GM04503 (cell line): ENCODE data around the gene TMPRSS11D.

Source experiments
- DNase-seq: peaks from one replicate; pipeline ENCODE4 v3.0.0-alpha.2; 2012; ENCODE audit warnings: low read depth

The TMPRSS11D gene

DNA sequence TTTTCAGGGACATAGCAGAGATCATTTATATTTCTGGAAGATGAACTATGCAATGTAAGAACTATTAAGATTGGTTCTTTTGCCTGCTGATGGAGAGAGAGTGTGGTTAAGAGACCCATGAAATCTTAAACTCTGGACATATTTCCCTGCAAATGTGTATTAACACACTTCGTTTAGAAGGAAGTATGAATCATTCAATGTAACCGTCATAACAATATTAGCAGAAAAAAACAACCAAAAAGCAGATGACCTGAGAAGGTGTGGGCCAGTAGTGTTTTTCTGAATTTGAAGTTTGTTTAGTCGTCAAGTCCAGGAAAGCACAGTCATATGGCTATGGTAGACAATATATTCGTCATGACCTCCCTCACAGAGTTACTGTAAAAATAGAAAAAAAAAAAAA lies 2.5 kb upstream of the TMPRSS11D start:
- DNase-seq, result no peak

- peak; percentile 66 for DNase-seq
These were observed 2.0 kb upstream of the TMPRSS11D start for GRCh38 chr4:67885762-67886161.

DNA sequence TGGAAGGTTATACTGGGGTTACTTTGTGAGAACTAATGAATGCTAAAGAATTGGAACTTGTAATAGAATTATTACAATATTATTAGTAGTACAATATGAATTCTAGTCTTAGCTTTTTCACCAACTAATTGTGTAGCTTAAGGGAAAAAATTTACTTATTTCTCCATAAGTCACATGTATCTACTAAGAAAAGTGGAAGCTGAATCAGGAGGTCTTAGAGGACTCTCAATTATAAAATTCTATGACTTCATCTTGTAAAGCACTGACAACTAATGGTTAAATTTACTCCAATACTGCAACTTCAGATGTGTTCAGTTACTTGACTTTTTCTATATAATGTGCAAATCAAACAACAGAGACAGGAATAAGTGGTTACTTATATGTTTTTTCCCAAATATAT lies 899 bp upstream of the TMPRSS11D start:
- no peak for DNase-seq

- no peak for DNase-seq
These were observed 344 bp downstream of the TMPRSS11D start for GRCh38 chr4:67883458-67883857.

DNA sequence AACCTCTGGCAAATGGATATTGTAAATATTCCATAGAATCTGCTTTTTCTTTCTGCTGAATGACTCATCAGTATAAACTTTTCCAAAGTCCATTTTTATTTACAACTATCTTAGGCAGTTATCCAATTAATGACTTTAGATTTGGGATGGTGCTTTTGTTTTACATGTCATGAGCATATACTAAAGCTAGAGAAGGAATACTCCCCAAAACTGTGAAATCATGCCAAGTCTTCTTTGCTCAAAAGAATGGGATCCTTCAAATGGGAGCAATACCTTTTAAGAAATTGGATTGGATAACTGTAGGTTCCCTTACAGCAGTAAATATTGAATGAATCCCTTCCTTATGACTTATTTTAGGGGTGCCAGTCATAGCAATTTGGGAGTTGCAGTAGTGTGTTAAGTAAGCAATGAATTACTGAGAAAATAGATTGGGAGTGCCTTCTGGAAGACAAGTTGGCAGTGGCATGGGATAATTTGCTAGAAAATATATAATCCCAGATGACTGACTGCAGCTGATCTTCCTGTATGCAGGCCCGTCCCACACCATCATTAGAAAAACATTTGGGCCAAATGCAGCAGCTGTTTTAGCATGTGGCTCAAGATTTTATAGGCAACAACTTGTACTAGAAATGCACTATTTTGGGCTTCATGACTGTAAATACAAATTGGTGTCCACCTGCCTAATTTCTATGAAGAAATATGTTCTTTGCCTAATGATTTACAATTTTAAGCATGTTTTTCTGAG lies 2.8 kb downstream of the TMPRSS11D start:
- DNase-seq, result no peak

GRCh38 chr4:67879486-67879885 lies 4.3 kb downstream of the TMPRSS11D start:
- no peak for DNase-seq

- no peak for DNase-seq
These were observed 6.7 kb downstream of the TMPRSS11D start for GRCh38 chr4:67877086-67877485.

- DNase-seq, result no peak
These were observed 8.8 kb downstream of the TMPRSS11D start for GRCh38 chr4:67874986-67875385.

GRCh38 chr4:67873116-67873515 lies 10.7 kb downstream of the TMPRSS11D start:
- DNase-seq, result no peak

DNA sequence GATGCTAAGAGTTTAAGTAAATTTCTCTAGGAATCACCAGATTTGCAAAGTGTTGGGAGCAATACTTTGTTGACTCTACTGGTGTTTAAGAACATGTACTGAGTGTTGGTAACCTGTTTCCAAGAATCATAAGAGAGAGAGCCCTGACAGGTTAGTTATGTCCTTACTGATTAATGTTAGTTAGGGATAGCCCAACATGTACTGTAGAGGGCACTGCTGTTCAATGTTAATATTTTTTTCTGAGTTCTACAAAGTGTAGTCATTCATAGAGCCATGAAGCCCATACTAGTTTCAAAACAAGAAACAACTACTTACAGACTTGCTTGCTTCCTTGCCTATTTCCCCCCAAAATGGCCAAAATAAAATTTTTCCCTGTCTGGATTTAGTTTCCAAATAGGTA lies 11.9 kb downstream of the TMPRSS11D start:
- no peak for DNase-seq

GRCh38 chr4:67869580-67870190 lies 14.1 kb downstream of the TMPRSS11D start:
- DNase-seq, result no peak

DNA sequence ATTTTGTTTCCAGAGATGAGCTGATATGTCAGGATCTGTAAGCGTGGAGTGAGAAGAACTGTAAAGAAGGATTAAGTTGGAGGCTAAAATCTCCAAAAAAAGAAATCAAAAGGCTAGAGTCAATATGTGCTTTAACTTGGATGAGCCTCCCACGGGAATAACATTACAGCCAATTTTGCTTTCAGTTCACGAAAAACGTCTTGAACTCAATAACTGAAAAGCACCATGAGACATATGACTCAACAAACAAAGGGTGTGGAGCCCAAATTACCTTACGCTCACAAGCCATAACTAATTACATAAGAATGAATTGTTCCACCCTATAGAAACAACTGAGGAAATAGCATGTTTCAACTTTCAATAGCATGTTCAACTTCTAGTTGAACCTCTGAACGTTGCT lies 22.3 kb downstream of the TMPRSS11D start:
- no peak for DNase-seq

- no peak for DNase-seq
These were observed 30.5 kb downstream of the TMPRSS11D start for GRCh38 chr4:67853336-67853735.

GRCh38 chr4:67820903-67821302 lies 62.9 kb downstream of the TMPRSS11D start:
- no peak for DNase-seq

DNA sequence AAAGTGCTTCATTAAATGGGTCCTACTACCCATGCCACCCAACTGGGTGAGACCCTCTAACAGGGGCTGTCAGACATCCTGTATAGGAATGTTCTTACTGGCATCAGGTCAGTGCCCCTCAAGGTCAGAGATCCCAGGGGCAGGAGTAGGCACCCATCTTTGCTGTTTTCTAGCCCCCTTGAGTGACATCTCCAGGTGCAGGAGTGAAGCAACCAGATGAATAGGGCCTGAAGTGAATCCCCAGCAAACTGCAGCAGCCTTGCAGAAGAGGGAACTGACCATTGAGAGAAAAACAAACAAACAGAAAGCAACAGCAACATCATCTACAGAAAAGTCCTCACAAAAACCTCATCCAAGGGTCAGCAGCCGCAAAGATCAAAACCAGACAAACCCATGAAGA lies 73.8 kb downstream of the TMPRSS11D start:
- no peak for DNase-seq

GRCh38 chr4:67809502-67809901 lies 74.3 kb downstream of the TMPRSS11D start:
- no peak for DNase-seq

DNA sequence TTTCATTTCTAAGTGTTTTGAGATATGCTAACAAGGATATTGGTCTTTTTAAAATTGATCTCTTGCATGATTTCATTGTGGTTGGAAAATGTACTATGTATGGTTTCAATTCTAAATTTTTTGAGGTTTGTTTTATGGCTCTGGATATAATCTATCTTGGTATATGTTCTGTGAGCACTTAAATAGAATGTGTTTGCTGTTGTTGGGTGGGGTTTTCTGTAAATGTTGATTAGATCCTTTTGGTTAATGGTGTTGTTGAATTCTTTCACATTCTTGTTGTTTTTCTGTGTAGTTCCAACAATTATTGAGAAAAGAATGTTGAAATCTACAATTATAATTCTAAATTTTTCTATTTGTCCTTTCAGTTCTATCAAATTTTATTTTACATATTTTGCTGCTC lies 87.0 kb downstream of the TMPRSS11D start:
- no peak for DNase-seq

DNA sequence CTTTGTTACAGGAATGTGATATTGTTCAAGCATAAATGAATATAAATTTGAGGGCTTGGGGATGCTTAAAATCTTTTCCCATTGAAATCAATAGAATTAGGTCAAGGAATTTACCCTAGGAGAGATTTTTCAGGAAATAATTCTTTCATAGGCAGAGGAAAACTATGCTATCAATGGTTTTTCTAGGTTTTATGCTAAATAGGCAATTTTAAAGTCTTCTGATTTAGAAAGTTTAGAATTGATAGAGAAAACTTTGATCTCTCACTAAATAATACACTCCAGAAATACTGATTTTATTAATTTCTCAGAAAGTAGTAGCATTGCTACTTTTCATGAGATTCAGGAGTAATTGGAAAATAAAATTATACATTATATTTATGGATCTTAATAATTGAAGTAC lies 93.1 kb downstream of the TMPRSS11D start:
- no peak for DNase-seq

DNA sequence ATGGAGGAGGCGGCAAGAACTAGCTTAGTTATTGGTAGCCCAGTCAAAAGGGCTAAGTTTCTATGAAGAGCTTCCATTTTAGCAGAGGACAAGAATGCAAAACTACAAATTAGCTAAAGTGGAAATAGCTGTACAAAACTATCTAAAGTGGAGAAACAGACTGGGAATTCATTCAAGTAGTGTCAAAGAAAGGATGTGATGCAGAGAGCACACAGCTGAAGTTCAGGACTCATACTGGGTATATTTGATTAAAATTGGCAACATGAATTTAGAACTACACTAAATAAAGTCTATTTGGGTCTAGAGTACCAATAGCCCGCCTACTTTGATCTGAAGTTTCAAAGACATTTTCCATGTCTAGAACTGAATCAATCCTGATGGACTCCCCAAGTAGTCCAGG lies 96.5 kb downstream of the TMPRSS11D start:
- DNase-seq, result no peak

GRCh38 chr4:67785528-67785927 lies 98.3 kb downstream of the TMPRSS11D start:
- no peak for DNase-seq

DNA sequence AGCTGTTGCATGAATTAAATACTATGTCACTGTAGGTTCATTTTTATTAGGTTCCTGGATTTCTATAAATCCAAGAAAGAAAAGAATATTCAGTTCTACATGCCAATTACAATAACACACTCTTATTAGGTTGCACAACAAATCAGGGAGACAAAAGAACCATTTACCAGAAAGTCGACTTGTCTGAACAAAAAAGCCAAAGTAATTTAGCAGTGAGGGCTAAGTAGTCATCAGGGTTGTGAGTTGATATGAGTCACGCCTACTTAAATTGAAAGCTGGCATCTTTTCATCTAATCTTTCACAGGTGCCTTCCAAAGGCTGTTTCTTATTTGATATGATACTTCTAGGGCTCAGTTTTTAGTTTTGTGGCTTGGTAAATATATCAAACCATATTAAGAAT lies 104.2 kb downstream of the TMPRSS11D start:
- no peak for DNase-seq

DNA sequence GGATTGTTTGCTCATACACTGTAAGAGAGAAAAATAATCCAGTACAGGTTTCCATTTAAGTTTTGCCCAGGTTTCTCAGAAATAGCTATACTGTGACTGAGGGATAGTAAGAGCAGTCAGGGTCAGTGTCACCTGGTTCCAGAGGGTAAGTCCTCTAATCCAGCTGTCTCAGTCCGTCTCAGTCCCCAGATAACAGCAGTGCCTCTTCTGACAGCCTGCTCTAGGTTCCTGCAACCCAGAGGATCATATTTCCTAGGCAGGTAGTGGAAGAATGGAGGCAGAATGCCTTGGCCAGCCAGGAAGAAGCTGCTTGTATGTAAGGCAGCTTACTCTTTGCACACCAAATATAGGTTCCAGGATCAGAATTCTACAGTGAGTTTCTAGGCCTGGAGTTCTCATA lies 107.1 kb downstream of the TMPRSS11D start:
- DNase-seq, result no peak
